Stimulated activated CD8-positive, alpha-beta memory T cell treated with anti-CD3 and anti-CD28 coated beads, Interleukin-15, amount 100 ng/mL, for 24 hours (primary cell): ENCODE measurements around the gene CDK3.
"Not testable (repeated sequence)": the region's sequence is repeated elsewhere in the genome, so short reads cannot be mapped to it uniquely, and the experiment has no call there.

ENCODE experiments used
- DNase-seq: peaks from one replicate; pipeline ENCODE4 v3.0.0-alpha.2; 2020; ENCODE audit warnings: low read depth

Gene CDK3

GRCh38 chr17:76000755-76001521 lies at the start of gene CDK3:
Gene CDK3, plus strand, starts transcription at chr17:76000855. Its CDS starts 571 bp downstream, at chr17:76001426.
- DNase-seq, result no peak

- DNase-seq, result no peak
These were observed 49.6 kb upstream of the CDK3 start for GRCh38 chr17:75950855-75951554.

DNA sequence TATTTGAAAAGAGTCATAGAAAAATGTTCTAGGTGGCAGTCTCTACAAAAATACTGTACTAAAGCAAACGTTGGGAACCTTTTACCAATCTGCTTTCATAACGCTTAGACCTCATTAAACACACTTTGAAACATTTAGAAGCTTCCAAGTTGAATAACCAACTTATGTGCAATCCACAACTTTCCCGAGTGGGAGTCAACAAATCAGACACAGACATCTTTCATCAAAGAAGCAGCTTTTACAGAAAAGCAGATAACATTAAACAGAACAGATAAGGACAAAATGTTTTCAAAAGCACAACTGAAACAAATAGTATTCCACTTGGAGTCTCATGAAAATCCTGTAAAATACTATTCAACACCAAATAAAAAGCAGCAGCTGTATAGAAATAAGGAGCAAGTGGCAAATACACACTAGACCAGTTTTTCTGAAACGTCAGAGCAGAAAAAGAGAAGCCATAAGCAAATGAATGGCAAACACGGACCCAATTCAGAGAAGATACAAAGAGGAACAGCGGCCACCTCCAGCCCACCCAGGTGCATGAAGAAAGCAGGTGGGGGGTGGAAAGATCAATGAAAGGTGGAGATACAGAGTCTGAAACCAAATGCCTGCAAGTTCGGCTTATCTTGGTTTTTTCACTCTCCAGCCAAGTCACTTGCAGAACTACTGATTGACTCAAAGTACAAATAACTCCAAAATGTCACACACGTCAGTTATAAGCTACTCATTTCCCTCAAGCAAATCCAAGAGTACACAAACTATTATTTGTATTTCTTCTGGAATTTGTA lies 41.4 kb upstream of the CDK3 start:
- no peak for DNase-seq

GRCh38 chr17:75959839-75960511 lies 40.7 kb upstream of the CDK3 start:
- no peak for DNase-seq

DNA sequence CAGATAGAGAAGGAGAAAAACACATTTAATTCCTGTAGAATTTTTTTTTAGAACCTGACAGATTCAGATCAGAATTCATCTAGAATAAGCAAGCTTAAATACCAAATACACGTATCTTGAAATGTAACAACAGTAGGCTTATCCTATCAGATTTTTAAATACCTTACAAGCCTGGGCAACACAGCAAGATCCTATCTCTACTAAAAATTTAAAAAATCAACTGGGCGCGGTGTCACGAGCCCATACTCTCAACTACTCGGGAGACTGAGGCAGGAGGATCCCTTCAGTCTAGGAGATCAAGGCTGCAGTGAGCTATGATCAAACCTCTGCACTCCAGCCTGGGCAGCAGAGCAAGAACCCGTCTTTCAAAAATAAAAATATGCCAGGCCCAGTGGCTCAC lies 35.2 kb upstream of the CDK3 start:
- no peak for DNase-seq

DNA sequence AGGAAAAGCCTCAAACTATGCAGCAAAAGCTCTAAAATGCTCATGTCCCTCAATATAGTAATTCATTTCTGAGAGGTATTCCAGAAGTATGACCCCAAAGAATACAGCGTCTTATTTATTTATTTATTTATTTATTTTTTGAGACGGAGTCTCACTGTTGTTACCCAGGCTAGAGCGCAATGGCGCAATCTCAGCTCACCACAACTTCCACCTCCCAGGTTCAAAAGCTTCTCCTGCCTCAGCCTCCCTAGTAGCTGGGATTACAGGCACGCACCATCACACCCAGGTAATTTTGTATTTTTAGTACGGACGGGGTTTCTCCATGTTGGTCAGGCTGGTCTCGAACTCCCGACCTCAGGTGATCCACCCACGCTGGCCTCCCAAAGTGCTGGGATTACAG lies 31.6 kb upstream of the CDK3 start:
- not testable (repeated sequence) for DNase-seq

GRCh38 chr17:75970011-75970523 lies 30.6 kb upstream of the CDK3 start:
- DNase-seq, result no peak

GRCh38 chr17:75970626-75971025 lies 30.0 kb upstream of the CDK3 start:
- no peak for DNase-seq

GRCh38 chr17:75975187-75975586 lies 25.5 kb upstream of the CDK3 start:
- DNase-seq, result not testable (repeated sequence)

GRCh38 chr17:75975757-75976174 lies 24.9 kb upstream of the CDK3 start:
- no peak for DNase-seq

DNA sequence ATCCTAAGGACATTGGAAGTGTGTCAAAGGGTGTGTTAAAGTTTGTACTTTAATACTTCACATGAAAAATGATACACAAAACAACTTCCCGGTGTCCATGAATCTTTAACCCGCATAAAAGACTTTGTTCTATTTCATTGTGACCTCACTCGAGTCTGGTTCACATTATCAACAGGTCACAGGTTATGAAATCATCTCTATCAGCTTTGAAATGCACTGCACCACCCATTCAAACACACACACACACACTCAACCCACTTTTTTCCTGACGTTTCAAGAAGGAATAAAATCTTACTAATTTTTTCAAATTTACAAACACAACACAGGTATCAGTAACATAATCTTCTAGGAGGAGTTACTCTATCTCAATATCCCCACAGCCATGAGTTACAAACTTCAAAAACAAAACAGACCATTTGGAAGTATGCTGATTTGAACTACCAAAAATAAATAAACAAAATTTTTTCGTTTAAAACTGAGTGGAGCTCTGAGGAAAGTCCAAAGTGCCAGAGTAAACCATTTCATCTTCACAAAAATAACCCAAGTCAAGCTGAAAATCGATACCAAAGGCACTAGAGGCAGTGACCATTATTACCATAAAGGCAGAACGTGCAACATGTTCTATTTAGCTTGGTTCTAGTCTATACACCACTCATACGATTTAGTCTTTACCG lies 24.3 kb upstream of the CDK3 start:
- no peak for DNase-seq

GRCh38 chr17:75978938-75979704 lies 21.5 kb upstream of the CDK3 start, which contains the start of the genes ACOX1 and TEN1:
Gene ACOX1, minus strand, starts transcription at chr17:75979166. Its CDS starts 93 bp downstream, at chr17:75979073.
Gene TEN1, plus strand, starts transcription at chr17:75979240. Its CDS starts 6,953 bp downstream, at chr17:75986193.
- peak; percentile 86 for DNase-seq

DNA sequence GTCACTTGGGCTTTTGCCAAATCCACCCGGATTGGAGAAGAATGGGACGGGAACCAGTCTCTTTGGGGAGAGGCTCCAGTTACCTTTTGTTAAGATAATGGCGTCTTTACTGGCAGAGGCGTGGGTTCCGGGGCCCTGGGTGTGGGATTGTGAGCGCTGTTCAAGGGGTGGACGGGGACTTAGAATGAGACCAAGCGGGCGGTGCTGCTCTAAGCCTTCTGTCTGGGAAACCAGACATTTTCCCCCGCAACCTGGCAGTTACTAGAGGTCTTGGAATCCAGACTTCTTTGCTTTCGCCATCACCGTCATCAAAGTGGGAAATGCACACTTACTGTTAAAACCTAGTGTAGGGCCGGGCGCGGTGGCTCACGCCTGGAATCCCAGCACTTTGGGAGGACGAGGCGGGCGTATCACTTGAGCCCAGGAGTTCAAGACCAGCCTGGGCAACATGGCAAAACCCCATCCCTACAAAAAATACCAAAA lies 20.9 kb upstream of the CDK3 start:
- DNase-seq, result no peak

- no peak for DNase-seq
These were observed 20.3 kb upstream of the CDK3 start for GRCh38 chr17:75980188-75981018.

DNA sequence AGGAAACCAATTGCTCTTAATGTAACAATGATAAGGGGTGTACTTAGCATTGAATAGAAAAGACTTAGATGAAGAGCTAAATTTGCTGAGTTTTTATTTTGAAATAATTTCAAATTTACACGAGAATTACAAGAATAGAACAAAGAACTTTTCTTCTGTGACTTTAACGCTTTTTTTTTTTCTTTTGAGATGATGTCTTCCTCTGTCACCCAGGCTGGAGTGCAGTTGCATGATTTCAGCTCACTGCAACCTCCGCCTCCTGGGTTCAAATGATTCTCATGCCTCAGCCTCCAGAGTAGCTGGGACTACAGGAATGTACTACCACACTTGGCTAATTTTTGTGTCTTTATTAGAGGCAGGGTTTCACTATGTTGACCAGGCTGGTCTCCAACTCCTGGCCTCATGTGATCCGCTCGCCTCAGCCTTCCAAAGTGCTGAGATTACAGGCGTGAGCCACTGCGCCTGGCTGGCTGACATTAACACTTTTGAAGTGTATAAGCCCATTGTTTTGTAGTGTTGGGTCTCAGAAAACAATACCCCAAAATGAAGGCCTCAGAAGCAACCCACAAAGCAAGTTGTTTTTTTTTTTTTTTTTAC lies 19.5 kb upstream of the CDK3 start:
- no peak for DNase-seq

GRCh38 chr17:75983501-75984181 lies 17.0 kb upstream of the CDK3 start:
- no peak for DNase-seq

- no peak for DNase-seq
These were observed 14.7 kb upstream of the CDK3 start for GRCh38 chr17:75985986-75986385.

- no peak for DNase-seq
These were observed 13.6 kb upstream of the CDK3 start for GRCh38 chr17:75987041-75987440.
